BE2C (cell line): ENCODE data around the gene DEF6.

Source experiments
- DNase-seq: peaks from one replicate; pipeline ENCODE4 v3.0.0-alpha.2; 2020
- H3K27me3 ChIP-seq: fragments of 250-450 bp; sonication (Bioruptor Pico); 2 replicates; pipeline ENCODE4 v1.5.1; 2020; ENCODE audit warnings: mild to moderate bottlenecking
- H3K36me3 ChIP-seq: fragments of 250-450 bp; sonication (Bioruptor Pico); 2 replicates; pipeline ENCODE4 v1.5.1; 2020; ENCODE audit warnings: mild to moderate bottlenecking
- H3K4me1 ChIP-seq: fragments of 250-450 bp; sonication (Bioruptor Pico); 2 replicates; pipeline ENCODE4 v1.5.1; 2020
- H3K4me3 ChIP-seq: 2 replicates; pipeline ENCODE4 v1.5.1; 2011; ENCODE audit warnings: low read depth, low read length
- H3K9me3 ChIP-seq: fragments of 250-450 bp; sonication (Bioruptor Pico); 2 replicates; pipeline ENCODE4 v1.5.1; 2020
- CTCF ChIP-seq: IDR thresholded peaks from 2 replicates; pipeline ENCODE4 v1.5.1; 2012; ENCODE audit warnings: mild to moderate bottlenecking, low read depth, low read length

The DEF6 gene

GRCh38 chr6:35343092-35343834 is 45.6 kb downstream of the DEF6 start:
- peaks cover 15% of the 10 kb centered on the region for H3K4me1 ChIP-seq
- H3K9me3 ChIP-seq, result no peaks in the 10 kb centered on the region
- H3K36me3 ChIP-seq, result peaks cover 17% of the 10 kb centered on the region; the same call in 1 of the 2 replicates
- DNase-seq, result peak; percentile 47
- H3K4me3 ChIP-seq, result peak overlapping the region; percentile 88
- TF ChIP-seq CTCF, result no peak
- H3K27me3 ChIP-seq, result no peaks in the 10 kb centered on the region

GRCh38 chr6:35343835-35344550 is 46.4 kb downstream of the DEF6 start:
- Histone ChIP-seq H3K27me3 (no peaks in the 10 kb centered on the region), H3K4me3 (peak overlapping the region; percentile 88), H3K9me3 (no peaks in the 10 kb centered on the region), H3K4me1 (peaks cover 15% of the 10 kb centered on the region), H3K36me3 (peaks cover 21% of the 10 kb centered on the region; the same call in 1 of the 2 replicates)
- TF ChIP-seq CTCF, result no peak
- peak; percentile 30 for DNase-seq

- H3K4me1 ChIP-seq, result peaks cover 6% of the 10 kb centered on the region; the same call in 1 of the 2 replicates
Observed at GRCh38 chr6:35351422-35351821, 53.8 kb downstream of the DEF6 start.

GRCh38 chr6:35352735-35353134 is 55.1 kb downstream of the DEF6 start:
- H3K36me3 ChIP-seq, result peaks cover 44% of the 10 kb centered on the region
- no peak for TF ChIP-seq CTCF
- H3K4me1 ChIP-seq, result peaks cover 3% of the 10 kb centered on the region; the same call in 1 of the 2 replicates

More at GRCh38 chr6:35351422-35351821, 53.8 kb downstream of the DEF6 start:
- Histone ChIP-seq H3K9me3 (no peaks in the 10 kb centered on the region), H3K36me3 (peaks cover 40% of the 10 kb centered on the region), H3K27me3 (no peaks in the 10 kb centered on the region), H3K4me3 (no peak overlapping the region)
- no peak for TF ChIP-seq CTCF
- DNase-seq, result no peak

GRCh38 chr6:35354361-35355135 is 56.9 kb downstream of the DEF6 start:
- Histone ChIP-seq H3K27me3 (no peaks in the 10 kb centered on the region), H3K9me3 (no peaks in the 10 kb centered on the region), H3K4me3 (no peak overlapping the region), H3K4me1 (peaks cover 3% of the 10 kb centered on the region; the same call in 1 of the 2 replicates), H3K36me3 (peaks cover 36% of the 10 kb centered on the region)
- DNase-seq, result no peak
- TF ChIP-seq CTCF, result no peak

More at GRCh38 chr6:35352735-35353134, 55.1 kb downstream of the DEF6 start:
- Histone ChIP-seq H3K27me3 (no peaks in the 10 kb centered on the region), H3K4me3 (no peak overlapping the region), H3K9me3 (no peaks in the 10 kb centered on the region)
- no peak for DNase-seq
